EH (cell line): Measurements from ENCODE around the gene UBE2R2.
"Not testable (repeated sequence)": the region's sequence is repeated elsewhere in the genome, so short reads cannot be mapped to it uniquely, and the experiment has no call there.

Experiments used
- DNase-seq: peaks from one replicate; pipeline ENCODE4 v3.0.0-alpha.2; 2015; ENCODE audit warnings: low read depth

Gene UBE2R2

DNA sequence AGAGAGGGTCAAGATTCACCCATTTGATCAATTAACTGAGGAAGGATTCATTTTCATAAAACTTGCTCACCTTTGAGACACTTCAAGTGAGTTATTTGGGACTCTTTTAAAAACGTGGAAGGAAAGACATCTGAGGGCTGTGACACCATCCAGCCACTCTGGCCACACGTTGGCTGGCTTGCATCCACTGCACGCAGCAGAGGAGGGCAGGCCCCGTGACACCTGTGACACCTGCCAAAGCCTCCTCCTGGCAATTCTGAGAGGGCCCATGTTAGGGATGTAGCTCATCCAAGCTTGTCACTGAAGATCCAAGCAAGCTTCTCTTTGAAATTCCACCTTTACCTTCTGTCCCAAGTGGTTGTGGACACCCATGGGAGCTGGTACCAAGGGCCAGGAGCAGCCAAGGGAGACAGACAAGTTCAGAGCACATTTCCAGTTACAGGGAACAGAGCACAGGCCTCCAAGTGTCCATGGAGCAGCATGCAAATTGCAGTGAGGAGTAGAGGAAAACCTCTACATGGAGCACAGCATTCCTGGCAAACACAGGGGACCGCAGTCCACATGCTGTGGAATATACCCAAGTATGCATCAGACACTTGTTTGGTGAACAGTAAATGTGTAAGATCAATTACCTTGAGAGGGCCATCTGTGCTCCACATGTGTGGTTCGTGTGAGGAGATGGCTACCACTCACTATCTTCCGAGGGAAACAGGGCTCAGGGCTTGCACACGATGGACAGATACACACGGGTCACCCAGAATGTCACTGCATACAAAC is 16.8 kb upstream of the UBE2R2 start:
- DNase-seq, result no peak

DNA sequence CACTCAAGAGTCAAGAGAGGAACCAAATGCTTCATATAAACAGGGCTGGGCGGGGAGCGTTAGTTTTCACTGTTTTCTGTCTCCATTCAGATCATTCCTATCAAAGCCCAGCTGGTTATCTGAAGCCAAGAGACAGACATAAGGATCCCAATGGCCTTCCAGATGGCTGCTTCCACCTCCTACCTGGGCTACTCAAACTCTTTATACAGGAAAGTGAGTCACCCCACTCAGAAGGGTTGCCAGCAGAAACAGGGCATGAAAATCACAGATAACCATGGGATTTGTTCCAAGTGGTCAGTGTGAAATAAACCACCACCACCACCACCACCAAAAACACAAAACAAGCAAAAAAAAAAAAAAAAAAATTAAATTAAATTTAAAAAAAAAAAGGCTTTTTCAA is 16.1 kb upstream of the UBE2R2 start:
- DNase-seq, result no peak

DNA sequence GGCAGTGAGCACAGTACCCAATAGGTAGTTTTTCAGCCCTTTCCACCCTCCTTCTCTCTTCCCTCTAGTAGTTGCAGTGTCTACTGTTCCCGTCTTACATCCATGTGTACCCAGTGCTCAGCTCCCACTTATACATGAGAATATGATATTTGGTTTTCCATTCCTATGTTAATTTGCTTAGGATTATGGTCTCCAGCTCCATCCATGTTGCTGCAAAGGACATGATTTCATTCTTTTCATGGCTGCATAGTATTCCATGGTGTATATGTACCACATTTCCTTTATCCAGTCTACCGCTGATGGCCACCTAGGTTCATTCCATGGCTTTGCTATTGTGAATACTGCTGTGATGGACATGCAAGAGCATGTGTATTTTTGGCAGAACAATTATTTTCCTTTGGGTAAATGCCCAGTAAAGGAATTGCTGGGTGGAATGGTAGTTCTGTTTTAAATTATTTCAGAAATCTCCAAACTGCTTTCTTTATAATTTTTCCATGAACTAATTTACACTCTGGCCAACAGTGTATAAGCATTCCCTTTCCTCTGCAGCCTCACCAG is 14.9 kb upstream of the UBE2R2 start:
- DNase-seq, result not testable (repeated sequence)

DNA sequence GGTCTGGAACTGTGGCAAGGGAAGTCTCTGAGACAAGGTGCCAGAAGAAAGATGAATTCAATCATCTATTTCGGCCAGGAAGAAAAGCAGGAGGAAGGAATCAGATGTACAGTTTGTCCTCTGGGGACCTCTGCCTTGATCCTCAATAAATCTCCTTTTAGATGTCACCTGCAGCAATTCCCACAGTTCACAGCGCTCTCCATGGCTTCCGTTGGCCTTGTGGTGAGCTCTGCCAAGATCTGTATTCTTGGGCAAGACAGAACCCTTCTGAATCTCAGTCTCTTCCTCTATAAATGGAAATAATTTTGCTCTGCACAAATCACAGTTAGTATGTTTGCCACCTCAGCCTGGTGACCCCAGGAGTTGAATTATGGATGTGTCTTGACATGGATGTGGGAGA is 12.8 kb upstream of the UBE2R2 start:
- not testable (repeated sequence) for DNase-seq

DNA sequence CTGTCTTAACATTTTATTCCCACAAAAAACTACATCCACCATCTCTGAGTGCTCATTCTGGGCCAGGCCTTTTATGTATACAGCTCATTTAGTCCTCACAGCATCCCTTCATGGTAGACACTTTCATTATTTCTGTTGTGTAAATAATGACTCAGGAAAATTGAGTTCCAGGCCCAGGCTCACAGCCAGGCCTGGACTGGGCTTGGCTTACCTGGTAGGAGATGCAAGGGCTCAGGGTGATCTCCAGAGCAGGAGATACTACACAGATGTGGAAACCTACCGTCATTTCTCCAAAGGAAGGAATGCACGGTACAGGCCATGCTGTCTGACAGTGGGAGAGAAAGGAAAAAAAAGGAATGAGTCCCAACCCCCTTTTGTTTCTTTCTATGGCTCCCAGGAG is 9.8 kb upstream of the UBE2R2 start:
- DNase-seq, result peak; percentile 21

DNA sequence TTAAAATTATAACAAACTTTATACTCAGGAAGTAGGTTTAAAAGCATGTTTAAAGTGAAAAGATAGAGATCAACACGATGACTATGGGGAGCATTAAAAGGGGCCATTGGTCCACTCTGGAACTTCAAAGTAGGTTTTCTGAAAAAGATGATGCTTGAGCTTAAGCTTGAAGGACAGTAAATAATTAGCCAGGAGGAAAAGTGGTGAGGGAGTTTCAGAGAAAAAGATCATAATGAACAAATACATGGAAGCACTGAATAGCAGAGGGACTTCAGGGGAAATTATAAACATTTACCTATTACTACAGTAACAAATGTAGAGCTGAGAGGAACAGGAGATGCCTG is 8.0 kb upstream of the UBE2R2 start:
- DNase-seq, result not testable (repeated sequence)

DNA sequence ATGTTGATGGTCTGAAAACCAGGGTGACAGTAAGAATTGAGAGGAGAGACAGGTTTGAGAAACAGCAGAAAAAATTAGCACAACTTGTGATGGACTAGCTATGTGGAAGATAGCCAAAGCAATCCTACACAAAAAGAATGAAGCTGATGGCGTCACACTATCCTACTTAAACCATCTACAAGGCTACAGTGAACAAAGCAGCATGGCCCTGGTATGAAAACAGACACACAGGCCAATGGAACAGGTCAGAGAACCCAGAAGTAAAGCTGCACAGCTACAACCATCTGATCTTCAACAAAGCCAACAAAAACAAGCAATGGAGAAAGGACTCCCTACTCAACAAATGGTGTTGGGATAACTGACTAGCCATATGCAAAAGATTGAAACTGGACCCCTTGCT is 7.5 kb upstream of the UBE2R2 start:
- DNase-seq, result peak; percentile 16

DNA sequence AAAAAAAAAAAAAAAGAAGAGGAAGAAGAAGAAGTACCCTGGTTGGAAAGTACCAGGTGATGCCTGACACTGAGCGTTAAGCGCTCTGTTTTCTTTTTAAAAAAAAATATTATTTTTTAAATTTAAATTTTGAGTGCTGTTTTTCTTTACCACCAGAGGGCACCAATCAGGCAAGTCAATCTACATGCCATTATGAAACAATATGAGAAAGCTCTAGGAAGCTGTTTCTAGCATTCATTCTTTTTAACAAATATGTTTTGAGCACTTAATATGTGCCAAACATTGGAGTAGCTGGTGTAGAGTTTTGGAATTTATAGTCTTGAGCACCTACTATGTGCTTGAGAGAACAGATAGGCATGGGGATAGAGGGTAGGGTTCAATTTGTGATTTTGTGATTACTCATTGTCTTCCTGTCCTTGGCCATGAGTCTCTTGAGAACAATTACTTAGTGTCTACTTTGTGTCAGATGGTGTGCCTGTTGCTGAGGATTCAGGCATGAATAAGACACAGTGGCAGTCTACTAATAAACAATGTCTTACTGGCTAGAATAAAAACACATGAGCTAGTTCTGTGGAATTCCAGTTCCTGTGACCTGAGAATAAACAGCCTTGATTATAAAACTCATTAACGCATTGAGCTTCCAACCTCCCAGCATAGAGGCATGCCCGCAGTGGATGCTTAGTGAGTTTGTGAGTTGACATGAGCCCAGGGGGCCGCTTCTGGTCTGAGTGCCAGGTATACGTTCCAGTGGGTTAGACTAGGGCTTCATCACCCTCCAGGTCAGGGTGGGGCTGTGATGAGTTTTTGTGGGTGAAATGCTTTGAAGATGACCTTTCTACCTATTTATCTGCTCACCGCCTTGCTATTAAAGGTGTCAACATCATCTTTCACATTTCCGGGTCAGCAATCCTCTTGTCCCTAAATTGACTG is 3.0 kb upstream of the UBE2R2 start:
- DNase-seq, result peak; percentile 92

DNA sequence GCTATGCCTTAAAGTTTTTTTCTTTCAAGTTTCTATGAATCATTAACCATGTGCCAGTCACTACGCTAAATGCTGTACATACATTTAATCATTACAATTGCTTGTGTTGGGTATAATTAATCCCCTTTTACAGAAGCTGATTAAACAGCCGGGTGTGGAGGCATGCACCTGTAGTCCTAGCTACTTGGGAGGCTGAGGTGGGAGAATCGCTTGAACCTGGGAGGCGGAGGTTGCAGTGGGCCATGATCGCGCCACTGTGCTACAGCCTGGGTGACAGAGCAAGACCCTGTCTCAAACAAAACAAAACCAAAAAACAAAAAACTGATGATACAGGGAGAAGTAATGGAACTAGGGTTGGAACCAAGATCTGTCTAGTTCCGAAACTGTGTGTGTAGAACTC is 1.2 kb upstream of the UBE2R2 start:
- no peak for DNase-seq

DNA sequence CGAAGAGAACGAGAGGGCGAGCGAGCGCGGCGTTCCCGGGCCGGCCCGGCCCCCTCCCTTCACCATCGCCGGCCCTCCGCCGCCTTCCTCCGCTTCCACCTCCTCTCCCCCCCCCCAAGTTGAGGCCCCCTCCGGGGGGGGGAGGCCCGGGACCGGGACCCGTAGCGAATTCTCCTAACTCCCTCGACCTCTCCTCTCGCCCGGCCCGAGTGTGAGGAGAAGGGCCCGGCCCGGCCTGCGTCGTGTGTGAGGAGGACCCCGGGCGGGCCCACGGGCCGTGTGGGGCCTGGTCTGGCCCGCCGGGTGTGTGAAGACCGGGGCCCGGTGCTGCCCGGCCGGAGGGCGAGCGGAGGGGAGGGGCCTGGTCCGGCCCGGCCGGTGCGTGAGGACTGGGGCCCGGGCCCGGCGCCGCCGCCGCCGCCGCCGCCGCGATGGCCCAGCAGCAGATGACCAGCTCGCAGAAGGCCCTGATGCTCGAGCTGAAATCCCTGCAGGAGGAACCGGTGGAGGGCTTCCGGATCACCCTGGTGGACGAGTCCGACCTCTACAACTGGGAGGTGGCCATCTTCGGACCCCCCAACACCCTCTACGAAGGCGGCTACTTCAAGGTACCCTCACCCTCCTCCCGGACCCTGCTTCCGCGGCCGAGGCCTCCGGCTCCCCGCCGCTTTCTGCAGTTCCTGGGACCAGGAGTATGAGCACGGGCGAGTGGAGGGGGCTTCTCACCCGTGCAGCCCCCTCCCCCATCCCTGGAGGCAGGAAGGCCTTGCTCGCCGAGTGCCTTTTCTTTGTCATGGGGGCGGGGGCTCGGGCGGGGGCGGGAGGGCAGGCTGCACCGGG is 587 bp downstream of the UBE2R2 start:
- DNase-seq, result peak; percentile 84

DNA sequence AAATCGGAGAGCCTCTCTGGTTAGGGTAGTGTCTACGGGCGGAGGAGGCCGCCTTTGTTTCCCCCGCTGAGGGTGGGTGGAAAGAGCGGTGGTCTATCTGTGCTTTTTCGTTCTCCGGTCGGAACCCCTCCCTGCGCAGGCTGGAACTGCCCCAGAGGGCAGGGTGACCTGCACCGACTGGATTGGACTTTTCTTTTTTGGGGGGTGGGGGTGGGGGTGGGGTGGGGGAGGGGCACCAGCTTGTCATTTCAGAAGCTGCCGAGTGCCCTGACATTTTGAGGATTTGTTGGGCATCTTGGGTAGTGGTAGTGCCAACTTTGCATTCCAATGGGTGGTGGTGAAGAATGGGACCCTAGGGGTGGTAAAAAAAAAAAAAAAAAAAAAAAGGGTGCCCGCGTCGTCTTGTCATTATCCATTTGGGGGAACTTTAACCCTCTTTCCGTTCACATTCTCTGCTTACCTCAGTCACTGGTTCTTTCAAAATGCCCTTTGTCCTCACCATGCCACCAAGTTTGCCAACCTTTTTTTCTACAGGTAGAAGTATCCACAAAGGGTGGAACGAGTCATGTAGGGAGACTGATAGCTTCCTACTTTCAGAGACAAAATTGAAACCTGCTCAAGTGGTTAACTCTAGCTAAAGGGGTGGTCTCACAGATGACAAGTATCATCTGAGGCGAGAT is 1.3 kb downstream of the UBE2R2 start:
- DNase-seq, result no peak

DNA sequence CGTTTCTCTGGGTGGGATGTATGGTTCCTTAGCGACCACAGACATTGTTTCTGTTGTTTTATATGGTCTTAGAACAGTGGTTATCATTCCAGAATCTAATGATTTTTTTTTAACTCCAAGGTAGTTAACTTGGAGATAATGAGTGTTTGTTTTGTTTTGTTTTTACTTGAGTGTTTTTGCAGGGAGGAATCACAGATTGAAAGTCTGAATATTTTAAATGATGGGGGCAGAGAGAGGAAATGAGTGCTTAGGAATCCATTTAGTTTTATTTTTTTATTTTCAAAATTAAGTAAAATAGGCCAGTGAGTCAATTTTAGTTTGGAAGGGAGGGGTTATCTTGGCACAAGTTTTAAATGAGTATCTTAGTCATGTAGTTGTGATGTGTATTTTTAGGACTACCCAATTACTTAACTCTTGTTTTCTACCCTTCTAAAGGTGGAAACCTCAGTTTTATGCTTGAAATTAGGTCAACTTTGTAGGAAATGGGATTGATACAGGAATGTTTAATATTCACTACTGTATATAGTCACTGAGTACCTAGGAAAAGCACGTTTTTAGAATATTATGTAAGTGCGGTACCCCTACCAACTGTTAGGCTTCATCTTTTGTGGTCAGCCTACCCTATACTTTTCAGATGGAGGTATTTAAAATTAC is 2.0 kb downstream of the UBE2R2 start:
- peak; percentile 66 for DNase-seq

DNA sequence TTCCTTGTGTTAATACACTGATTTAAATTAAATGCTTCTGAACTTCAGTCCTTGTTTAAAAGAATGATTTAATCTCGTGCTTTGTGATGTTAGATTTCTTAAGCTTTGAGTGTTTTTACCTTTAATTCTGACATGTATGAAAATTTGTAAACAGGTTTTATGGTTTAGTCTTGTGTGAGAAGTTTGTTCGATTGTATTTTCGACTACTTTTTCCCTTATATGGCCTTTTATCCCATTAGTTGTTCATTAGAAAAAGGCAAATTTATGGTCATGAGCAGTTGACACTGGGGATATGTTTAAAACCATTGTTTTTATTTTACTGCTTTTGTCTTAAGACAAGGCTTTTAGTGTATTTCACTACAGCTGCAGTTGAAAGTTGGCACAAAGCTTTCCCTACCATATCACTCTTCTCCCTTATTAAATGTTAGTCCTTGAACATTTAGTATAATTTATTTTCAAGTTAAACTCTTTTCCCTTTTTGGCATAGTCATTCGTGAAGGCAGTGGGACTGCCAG is 3.3 kb downstream of the UBE2R2 start:
- DNase-seq, result peak; percentile 33

DNA sequence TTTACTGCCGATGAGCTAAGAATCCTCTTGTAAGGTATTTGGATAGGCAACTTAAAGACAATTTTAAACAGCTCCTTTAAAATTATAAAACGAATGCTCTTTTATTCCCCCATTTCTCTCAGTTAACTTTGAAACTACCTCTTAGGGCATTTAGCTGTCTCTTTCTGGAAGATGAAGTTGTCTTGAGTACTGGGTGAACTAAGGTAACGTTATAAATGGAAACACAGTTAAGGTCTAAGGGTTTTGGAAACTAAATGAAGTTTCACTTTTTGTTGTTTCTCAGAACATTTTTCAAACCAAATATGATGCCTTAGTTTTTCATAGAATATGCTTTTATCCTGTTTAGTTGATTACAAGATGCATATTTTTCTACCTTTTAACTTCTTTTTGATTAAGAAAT is 6.8 kb downstream of the UBE2R2 start:
- DNase-seq, result no peak

DNA sequence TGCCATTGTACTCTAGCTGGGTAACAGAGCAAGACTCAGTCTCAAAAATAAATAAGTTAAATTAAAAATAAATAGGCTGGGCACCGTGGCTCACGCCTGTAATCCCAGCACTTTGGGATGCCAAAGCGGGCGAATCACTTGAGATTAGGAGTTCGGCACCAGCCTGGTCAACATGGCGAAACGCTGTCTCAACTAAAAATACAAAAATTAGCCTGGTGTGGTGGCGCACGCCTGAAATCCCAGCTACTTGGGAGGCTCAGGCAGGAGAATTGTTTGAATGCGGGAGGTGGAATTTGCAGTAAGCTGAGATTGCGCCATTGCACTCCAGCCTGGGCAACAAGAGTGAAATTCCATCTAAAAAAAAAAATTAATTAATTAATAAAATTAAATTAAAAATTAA is 10.3 kb downstream of the UBE2R2 start:
- not testable (repeated sequence) for DNase-seq

DNA sequence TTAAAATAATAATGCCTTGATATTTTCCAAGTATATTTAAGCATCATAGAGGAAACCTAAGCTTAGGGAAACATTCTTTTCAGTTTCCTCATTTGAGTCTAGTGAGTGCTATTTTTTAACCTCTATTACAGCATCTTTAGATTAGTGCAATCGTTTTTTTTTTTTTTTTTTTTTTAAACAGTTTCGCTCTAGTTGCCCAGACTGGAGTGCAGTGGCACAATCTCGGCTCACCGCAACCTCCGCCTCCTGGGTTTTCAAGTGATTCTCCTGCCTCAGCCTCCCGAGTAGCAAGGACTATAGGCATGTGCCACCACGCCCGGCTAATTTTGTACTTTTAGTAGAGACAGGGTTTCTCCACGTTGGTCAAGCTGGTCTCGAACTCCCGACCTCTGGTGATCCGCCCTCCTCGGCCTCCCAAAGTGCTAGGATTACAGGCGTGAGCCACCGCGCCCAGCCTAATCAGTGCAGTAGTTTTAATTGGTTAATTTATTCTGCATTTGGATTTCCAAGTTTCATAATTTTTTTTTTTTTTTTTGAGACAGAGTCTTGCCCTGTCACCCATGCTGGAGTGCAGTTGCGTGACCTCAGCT is 12.8 kb downstream of the UBE2R2 start:
- not testable (repeated sequence) for DNase-seq

DNA sequence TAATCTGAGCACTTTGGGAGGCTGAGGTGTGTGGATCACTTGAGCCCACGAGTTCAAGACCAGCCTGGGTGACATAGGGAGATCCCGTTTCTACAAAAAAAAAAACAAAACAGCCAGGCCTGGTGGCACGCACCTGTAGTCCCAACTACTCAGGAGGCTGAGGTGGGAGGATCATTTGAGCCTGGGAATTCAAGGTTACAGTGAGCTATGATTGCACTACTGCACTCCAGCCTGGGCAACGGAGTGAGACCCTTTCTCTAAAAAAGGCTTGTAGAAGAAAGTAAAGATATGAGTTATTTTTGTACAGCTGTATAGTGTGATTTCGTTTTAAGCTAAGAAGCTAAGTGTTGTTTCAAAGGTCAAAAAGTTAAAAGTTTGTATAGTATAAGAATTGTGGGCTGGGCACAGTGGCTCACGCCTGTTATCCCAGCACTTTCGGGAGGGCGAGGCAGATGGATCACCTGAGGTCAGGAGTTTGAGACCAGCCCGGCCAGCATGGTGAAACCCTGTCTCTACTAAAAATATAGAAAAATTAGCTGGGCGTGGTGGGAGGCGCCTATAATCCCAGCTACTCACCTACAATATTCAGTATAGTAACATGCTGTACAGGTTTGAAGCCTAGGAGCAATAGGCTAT is 18.8 kb downstream of the UBE2R2 start:
- no peak for DNase-seq

DNA sequence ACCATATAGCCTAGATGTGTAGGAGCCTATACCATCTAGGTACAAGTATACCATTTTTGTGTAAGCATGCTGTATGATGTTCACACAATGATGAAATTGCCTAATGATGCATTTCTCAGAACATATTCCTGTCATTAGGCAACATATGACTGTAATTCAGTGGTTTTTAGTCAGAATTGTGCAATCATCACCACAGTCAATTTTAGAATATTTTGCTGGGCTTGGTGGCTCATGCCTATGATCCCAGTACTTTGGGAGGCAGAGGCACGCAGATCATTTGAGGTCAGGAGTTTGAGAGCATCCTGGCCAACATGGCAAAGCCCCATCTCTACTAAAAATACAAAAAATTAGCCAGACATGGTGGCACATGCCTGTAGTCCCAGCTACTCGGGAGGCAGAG is 19.3 kb downstream of the UBE2R2 start:
- DNase-seq, result peak; percentile 97

DNA sequence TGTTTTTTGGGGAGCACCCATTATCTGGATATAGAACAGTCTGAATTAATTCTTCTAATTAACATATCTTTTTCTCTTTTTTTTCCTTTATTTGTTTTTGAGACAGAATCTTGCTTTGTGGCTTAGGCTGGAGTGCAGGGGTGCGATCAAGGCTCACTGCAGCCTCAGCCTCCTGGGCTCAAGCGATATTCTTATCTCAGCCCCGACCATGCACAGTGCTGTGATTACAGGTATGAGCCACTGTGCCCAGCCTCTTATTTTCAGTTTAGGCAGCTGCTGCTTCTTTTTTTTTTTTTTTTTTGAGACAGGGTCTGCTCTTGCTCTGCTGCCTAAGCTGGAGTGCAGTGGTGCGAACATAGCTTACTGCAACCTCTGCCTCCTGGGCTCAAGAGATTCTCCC is 20.2 kb downstream of the UBE2R2 start:
- no peak for DNase-seq

DNA sequence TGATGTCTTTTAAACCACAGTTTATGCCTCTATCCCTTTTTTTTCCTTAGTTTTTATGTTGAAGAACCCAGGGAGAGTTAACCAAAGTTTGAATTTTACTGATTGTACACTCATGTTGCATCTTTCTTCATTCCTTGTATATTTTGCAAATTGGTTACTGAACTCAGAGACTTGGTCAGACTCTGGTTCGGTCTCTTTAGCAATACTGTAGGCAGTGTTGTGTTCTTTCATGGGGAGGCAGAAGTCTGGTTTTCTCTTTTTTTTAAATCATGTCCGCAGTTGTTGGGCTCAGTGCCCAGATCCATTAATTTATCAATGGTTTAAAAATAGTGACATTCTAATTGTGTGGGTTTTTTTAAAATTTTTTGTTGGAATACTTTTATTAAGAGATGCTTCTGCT is 23.4 kb downstream of the UBE2R2 start:
- no peak for DNase-seq
